Measurements from ENCODE around the gene ARHGAP26.

DNA sequence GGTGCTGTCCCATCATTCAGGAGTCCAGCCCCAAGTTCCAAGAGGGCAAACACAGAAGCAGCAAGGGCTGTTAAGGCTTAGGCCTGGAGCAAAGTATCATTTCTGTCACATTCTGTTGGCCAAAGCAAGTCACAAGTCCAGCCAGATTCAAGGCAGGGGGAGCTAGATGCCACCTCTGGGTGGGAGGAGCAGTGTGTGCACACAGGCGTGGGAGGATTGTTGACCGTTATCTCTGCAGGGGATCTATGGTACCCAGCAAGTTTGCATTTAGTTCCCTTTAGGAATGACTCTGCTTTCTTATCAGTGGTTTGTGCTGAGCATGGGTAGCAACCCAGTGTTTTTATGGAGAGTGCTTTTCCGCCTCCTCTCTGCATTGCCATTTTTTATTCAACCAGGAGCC is 354.4 kb downstream of the ARHGAP26 start:
- TF ChIP-seq POLR2AphosphoS5 (IDR thresholded peaks at IDR 0.05) (no peak), POLR2A (IDR thresholded peaks at IDR 0.05; ENCODE audit: low read depth) (no peak), EP300 (IDR thresholded peaks at IDR 0.05) (no peak)
- TF ChIP-seq, protein P1, sequence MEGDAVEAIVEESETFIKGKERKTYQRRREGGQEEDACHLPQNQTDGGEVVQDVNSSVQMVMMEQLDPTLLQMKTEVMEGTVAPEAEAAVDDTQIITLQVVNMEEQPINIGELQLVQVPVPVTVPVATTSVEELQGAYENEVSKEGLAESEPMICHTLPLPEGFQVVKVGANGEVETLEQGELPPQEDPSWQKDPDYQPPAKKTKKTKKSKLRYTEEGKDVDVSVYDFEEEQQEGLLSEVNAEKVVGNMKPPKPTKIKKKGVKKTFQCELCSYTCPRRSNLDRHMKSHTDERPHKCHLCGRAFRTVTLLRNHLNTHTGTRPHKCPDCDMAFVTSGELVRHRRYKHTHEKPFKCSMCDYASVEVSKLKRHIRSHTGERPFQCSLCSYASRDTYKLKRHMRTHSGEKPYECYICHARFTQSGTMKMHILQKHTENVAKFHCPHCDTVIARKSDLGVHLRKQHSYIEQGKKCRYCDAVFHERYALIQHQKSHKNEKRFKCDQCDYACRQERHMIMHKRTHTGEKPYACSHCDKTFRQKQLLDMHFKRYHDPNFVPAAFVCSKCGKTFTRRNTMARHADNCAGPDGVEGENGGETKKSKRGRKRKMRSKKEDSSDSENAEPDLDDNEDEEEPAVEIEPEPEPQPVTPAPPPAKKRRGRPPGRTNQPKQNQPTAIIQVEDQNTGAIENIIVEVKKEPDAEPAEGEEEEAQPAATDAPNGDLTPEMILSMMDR (IDR thresholded peaks at IDR 0.05): no peak
